GM19099 (cell line): ENCODE data around the gene AOPEP.

Source experiments
- POLR2A ChIP-seq: IDR thresholded peaks from 3 replicates; pipeline ENCODE4 v1.6.1; 2011; ENCODE audit warnings: low read depth; ENCODE audit not compliant: insufficient read length; ENCODE audit errors: extremely low read depth

Gene AOPEP

DNA sequence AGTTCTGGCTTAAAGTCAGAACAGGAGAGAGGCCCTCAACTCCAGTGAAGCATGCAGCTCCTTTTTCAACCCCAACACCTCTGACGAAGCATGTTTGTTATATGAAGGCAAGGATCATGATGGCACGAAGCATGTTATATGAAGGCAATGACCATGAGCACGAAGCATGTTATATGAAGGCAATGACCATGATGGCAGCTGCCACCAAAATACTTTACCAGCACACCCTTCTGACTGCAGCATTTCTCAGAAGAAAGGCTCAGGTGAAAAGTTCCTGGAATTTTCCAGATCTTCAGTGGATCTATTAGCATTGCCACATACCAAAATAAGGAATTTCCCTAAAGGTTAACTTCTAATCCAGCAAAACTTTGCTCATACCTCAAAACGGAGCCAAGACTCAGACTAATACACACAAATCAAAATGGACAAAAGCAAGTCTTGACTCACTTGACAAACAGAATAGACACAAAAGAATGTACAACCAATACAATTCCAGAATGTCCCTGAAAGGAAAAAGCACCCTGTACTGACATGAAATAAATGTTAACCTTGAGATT lies 373.6 kb downstream of the AOPEP start:
- TF ChIP-seq POLR2A, result no peak

DNA sequence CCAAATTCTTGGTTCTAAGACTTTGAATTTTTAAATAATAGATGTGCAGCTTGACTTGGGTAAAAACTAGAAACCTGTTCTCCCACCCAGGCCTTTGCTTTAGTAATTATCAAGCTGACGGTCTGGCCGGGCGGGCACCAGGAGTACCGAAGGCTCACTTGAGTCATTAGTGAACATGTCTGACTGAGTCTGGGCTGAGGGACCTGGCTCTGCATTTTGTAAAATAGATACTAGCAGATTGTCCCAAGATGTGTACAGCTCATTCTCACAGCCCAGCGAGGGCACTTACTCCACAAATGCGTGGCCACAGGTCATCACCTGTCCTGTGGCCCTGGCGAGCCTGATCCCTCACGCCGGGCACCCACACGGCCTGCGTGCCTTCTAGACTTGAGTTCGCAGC lies 374.8 kb downstream of the AOPEP start:
- no peak for TF ChIP-seq POLR2A

DNA sequence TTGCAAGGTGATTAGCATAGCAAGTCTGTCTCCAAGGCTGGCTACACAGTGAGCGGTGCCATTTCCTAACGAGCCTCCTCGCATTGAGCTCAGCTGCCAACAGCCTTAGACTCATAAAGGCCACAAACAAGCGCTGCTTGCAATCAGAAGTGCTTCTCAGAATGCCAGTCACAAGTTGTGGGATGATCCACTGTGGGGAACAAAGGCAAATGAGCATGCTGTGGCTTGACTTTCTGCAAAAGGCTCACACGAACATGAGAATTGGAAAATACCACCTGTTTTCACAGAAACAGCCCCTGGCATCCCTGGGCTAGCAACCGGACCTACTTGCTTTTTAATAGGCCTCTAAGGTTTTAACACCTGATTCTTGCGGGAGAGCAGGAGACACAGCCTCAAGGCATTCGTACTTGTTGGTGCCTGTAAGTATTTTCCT lies 375.5 kb downstream of the AOPEP start:
- no peak for TF ChIP-seq POLR2A

DNA sequence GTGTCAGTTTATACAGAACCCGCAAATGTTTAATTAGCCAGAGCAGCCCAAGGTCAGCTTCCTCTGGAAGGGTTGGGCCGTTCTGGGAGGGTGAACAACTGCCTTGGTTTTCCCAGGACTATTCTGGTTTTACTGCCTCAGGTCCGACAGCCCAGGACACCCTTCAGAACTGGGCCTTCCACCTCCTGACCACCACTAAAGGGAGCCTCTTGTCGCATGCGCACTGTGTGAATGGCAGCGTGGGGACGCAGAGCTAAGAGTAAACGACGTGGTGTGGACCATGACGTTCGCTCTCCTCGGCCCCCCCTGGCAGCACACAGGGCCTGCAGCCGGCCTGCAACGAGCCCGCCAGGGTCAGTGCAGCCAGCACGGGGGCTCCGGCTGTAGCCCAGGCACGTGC lies 376.1 kb downstream of the AOPEP start:
- TF ChIP-seq POLR2A, result no peak

DNA sequence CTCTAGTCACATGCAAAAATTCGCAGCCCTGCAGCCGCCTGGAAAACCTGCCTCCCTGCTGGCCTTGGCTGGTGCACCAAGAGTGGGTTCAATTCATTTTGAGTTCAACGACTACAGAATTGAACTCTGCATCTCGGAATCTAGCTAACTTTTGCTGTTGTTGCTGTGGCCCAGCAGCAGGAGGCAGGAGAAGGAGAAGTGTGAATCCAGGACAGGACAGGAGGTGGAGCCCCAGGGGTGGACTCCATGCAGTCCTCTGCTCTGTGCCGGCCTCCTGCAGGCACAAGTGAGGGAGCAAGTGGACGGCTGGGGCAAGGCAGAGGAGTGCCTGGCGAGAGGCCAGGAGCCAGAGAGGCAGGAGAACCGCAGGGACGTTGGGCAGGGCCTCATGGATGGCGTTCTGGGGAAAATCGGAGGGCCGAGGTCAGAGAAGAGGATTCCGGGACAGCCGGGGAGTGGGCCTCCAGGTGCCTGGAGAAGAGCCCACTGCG lies 376.8 kb downstream of the AOPEP start:
- no peak for TF ChIP-seq POLR2A

DNA sequence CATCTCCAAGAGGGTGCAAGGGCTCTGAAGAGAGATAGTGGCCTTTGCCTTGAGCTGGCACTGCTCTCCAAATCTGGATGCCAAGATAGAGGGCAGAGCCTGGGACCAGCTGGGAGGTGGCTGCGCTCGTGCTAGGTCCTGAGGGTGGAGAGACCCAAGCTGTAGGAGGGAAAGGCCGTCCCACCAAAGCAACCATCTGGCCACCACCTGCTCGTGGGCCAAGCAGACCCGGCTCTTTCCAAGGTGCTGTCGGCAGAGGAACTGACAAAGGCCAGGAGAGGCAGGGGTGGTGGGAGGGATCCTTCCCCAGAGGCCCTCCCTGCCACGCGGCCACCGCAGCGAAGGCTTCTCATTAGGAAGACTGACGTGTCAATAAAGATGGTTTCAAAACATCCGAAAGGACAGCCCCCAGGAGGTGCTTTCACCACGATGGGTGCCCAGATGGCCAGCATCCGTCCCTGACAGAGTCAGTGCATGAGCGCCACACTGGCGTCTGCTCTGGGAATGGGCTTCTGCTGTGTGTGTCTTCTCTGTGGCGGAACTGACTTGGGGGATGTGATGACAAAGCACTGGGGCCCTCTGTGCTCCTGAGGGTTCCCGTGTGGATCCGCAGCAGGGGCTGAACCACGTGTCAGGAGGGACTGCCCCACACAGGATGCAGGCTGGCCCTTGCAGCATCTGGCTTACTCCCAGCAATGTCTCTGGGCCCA lies 377.5 kb downstream of the AOPEP start:
- no peak for TF ChIP-seq POLR2A

DNA sequence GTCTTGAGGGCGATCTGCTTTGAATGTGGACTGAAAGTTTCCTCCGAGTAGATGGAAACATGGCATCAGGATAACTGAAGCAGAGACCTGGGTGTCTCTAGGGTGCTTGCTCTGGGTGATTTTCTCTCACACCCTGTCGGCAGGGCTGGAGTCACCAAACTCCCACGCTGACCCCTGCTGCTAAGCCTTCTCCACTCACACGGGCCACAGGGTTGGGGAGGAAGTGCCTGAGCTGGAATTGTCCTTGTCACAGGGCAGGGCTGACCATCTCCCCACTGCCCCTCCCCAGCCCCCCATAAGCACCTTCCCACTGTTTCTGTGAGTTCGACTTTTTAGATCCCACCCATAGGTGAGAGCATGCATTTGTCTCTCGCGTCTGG lies 378.1 kb downstream of the AOPEP start:
- no peak for TF ChIP-seq POLR2A

DNA sequence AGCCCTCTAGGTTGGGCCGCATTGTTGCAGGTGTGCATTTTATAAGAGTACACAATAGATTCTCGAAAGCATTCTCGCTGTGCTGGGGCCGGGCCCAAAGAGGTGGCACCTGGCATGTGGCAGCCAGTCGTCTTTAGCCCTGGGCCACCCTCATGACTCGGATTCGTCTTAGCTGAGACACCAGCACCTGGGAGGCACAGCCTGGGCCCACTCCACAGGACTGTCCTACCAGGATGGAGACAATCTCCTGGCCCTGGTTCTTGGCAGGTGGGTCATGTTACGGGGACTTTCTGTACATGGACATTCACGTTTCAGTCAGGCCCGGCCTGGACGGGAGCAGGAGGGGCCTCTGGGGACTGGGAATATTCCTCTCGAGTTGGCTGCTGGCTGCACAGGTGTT lies 378.5 kb downstream of the AOPEP start:
- TF ChIP-seq POLR2A, result no peak

DNA sequence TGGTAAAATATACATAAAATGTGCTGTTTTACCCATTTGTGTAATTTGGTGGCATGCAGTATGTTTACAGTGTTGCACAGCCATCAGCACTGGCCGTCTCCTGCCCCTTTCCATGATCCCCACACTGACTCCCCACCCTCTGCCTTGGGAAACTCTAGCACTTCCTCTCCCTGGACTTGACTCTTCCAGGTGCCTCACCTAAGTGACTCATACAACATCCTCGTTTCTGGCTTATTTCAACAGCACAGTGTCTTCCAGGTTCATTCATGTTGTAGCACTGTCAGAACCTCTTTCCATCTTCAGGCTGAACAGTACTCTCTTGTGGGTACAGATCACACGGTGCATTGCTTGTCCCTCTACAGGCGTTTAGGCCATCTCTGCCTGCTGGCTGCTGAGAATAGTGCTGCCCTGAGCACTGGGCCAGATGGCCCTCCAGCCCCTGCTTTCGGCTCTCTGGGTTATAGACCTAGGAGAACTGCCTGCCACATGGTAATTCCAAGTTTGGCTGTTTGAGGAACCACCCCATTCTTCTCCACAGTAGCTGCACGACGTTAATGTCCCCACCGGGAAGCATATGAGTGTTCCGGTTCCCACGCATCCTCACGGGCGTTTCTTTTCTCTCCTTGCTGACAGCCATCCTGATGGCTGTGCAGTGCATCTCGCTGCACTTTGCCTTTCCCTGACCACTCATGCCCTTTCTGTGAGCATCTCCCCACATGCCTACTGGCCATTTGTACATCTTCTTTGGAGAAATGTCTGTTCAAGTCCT lies 379.2 kb downstream of the AOPEP start:
- no peak for TF ChIP-seq POLR2A

DNA sequence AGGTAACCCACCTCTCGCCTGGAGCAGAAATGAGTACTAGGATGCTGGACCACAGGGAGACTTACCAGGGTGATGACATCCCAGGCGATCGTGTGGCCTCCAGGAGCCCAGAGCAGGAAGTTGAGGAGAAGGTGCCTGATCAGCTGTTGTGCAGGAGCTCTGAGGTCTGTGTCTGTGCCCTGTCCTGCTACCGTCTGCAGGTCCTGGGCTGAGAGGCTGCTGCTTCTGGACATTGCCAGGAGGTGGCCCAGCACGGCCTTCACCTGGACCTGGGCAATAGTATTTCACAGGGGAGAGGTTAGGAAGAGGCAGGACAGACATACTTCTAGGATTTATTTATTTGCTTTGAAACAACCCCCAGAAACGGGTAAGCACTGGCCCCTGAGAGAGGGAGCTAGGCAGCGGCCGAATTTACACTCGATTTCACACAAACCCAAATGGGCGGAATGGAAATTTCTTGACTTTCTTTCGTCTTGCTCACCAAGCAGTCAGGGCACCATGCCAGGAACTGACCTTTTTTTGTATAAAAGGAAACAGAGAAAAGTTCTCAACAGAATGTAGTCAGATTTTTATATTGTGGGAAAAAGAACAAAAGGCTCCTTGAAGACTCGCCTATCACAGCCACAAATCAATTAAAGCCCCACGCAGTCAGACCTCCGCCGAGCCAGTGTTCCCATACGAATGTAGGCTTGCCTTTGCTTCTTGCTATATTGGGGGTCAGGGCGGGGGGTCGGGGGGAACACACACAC lies 380.7 kb downstream of the AOPEP start:
- TF ChIP-seq POLR2A, result no peak

DNA sequence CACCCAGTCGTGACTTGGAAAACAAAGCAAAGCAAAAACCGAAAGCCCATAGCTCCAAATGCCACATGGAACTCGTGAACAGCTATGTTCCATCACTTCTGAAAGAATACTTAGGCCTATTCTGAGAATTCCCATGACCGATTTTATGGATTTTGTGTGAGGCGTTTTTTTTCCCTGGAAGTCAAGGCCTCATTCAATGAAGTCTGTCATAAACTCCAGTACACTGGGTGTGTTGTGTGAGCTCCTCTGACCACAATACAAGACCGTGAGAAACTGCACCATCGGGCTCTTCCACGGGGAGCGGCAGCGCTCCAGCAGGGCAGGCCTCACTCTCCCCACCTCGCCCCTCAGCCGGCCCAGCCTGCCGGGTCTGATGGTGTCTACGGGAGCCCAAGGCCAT lies 381.5 kb downstream of the AOPEP start:
- no peak for TF ChIP-seq POLR2A

DNA sequence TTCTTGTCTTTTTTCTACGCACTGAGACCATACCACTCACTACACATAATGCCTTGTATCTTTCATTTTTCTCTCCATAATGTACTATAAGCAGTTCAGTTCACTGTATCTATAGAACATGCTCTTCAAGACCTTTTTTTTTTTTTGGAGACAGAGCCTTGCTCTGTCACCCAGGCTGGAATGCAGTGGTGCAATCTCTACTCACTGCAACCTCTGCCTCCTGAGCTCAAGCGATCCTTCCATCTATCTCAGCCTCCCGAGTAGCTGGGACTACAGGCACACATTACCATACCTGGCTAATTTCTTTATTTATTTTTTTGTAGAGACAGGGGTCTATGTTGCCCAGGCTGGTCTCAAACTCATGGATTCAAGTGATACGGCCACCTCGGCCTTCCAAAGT lies 382.3 kb downstream of the AOPEP start:
- no peak for TF ChIP-seq POLR2A

DNA sequence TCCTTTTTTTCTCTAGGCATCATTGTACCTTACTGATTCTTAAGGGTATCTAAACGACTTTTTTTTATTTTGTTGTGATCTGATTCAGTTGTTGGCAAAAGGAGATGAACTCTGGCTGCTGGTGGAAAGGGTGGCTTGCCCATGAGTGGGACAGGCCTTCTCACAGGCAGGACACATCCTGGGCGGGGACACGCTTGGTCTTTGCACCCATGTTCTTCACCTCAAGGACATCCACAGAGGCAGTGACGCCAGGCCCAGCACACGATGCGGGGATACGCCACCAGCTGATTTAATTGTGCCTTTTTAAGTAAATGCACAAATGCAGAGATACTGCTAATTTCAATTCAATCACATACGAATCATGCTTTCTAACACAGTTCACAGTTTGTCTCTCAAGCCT lies 383.0 kb downstream of the AOPEP start:
- TF ChIP-seq POLR2A, result no peak

DNA sequence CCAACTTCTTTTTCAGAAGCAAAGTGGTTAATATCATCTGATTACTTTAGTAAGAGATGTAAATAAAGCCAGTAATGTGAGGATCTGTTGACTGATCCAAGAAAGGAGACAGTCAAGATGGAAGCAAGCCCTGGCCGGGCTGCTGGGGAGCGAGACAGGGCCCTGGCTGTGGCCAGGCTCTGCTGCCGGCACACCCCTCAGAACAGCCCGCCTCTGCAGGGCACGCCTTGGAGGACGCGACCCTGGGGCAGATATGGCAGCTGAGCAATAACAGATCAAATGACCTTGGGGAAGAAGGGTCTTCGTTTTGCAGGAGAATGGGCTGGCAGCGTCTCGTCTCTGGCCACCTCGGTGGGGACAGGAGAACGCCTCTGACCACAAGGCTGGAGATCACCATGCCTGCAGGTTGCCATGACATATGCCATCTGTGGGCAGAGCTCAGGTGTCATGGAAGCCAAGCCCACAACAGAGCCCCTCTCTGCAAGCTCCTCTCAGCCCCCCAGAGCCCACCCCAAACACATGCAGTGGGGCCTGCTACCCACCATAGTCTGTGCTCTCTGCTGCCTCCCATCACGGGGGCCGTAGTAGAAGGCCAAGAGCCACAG lies 384.5 kb downstream of the AOPEP start:
- no peak for TF ChIP-seq POLR2A

DNA sequence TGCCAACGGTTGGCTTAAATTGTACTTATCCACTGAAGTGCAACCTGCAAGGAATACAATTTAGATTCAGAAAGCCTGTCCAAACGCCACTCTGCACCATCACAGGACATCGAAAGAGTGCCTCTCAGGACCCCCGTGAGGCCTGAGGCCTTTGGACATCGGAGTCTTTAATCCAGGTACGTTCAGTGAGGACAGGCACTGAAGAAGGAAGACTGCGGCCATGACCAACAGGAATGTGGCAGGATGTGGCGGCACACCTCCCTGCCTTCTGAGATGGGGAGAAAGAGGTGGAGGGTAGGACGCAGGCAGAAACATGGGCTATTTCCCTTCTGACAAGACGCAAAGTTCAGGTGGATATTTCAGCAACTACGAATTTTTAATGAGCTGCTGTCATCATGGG lies 385.2 kb downstream of the AOPEP start:
- TF ChIP-seq POLR2A, result no peak

DNA sequence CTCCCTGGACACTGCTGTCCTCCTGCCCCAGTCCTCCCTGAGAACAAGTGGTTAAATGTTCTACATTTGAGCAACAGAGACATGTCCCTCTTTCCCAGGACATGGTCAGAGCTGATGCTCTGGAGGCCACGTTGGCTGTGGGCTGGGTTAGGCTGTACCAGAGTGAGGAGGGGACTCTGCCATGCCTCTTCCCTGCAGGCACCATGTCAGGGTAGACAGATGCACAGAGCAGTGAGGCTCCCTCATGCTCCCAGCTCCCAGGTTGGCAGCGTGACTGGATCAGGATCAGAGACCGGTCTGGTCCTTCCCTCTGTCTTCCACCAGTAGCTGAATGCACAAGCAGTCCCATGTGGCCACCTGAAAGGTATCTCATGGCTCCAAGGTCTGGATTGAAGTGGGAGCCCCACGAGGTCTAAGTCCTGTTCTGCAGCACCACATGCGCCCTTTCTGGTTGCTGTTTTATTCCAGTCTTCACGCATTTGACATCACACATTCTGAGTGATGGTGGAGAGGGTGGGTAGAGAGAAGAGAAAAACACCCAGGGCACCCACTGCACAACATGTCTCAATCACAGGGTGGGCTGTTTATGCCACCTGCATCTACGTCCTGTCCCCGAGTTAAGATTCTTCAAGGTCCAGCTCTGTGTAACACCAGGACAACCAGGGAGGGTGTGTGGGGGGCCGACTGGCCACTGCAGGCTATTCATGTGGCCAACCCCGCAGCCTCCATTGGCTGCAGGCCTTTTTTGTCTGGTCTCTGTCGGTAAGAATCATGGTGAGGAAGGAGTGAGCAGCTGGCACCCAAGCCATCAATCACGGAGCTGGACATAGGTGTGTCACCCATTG lies 386.2 kb downstream of the AOPEP start:
- TF ChIP-seq POLR2A, result no peak
